Aorta (tissue), 5 donors: ENCODE data around the gene NT5DC1. TPM values are rescaled to one million over a fixed set of nuclear protein-coding genes. Genes with fewer than 3 reads are reported as not detected.

ENCODE experiments used
- ATAC-seq: fragments of 200-7000 bp; cut with Tn5 transposase; one replicate; pipeline ENCODE4 v1.9.1; 2022; ENCODE audit warnings: moderate library complexity; ENCODE audit not compliant: low FRiP score
- DNase-seq, 2 donors: peaks; one replicate each; pipeline ENCODE4 v3.0.0-alpha.2; 2020
- H3K27ac ChIP-seq, 2 donors: one replicate each; pipeline ENCODE4 v1.5.1; 2013; ENCODE audit warnings: low read length in 2 of 2, mild to moderate bottlenecking in 2 of 2, moderate library complexity in 2 of 2, control low read depth in 1 of 2, inconsistent platforms in 1 of 2, low read depth in 1 of 2
- H3K27me3 ChIP-seq, 2 donors: one replicate each; pipeline ENCODE4 v1.6.1; 2013; ENCODE audit warnings: control low read depth in 1 of 2, low read length in 1 of 2, mild to moderate bottlenecking in 1 of 2, moderate library complexity in 1 of 2; ENCODE audit not compliant: insufficient read depth in 2 of 2, control insufficient read depth in 1 of 2
- H3K36me3 ChIP-seq, 2 donors: one replicate each; pipeline ENCODE4 v1.6.1; 2013; ENCODE audit warnings: control low read depth in 1 of 2, low read length in 1 of 2, mild to moderate bottlenecking in 1 of 2; ENCODE audit not compliant: insufficient read depth in 2 of 2, control insufficient read depth in 1 of 2
- H3K4me1 ChIP-seq, 2 donors: one replicate each; pipeline ENCODE4 v1.6.1; 2013; ENCODE audit warnings: low read length in 2 of 2, control low read depth in 1 of 2, mild to moderate bottlenecking in 1 of 2, moderate library complexity in 1 of 2; ENCODE audit not compliant: insufficient read depth in 2 of 2, control insufficient read depth in 1 of 2
- H3K4me3 ChIP-seq, 2 donors: one replicate each; pipeline ENCODE4 v1.5.1; 2013; ENCODE audit warnings: low read length in 2 of 2, control low read depth in 1 of 2, mild to moderate bottlenecking in 1 of 2
- H3K9me3 ChIP-seq: one replicate; pipeline ENCODE4 v1.6.1; 2013; ENCODE audit warnings: mild to moderate bottlenecking, low read length; ENCODE audit not compliant: control insufficient read depth
- WGBS, 2 donors: extraction: QIAGEN DNeasy Blood & Tissue Kit; methylation state at CpG; one replicate each; pipeline ENCODE4 v1.1.7; 2013; 5-methylcytosine and 5-hydroxymethylcytosine counted together
- intact Hi-C, 2 donors: fragments of 100-400 bp; cut with DNase I; formaldehyde crosslinking; loops; one replicate each; pipeline versions ENCODE4 v1.14.2 to v1.15.0; 2022
- polyA plus RNA-seq, 2 donors: library from polyadenylated mRNA; stranded (reverse); fragments of 200-250 nt; gene quantifications; one replicate each; pipeline ENCODE4 v1.2.3, GENCODE V29; 2013
- total RNA-seq, 2 donors: library from RNA; stranded (reverse); fragmentation: NEBNext Ultra II Directional; extraction: Animal tissue kit (Norgen Biotek cat#: 25700); gene quantifications; one replicate each; pipeline ENCODE4 v1.2.1, GENCODE V29; 2021
- donor health status: healthy with polysubstance abuse.
- donor health status: Bipolar disorder and iron deficiency.
- donor health status: DM: no; HTN: no; CAD: no.
- donor health status: DM: no; HTN: no; CAD: no.
- donor health status: DM: yes; HTN: yes; CAD: no.

The NT5DC1 gene
- total and polyA plus RNA-seq, 4 donors: 17.0 to 47.5 (median 38.0) TPM

DNA sequence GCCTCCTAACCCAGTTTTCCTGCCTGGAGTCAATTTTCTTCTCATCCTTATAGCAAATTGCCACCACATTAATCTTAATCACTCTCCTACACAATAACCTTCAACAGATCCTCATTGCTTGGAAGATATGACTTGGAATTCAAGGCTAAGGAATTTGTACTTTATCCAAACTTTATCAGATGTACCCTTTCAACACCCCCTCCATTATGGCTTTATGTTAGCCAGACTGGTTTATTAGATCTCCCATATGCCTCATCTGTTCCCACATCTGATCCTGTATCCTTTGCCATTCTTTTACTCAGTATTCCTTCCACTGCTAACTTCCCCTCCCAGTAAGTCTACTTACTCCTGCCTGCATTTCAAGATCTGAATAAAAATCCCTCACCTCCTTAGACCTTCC, 36.0 kb upstream of the NT5DC1 start:
- intact Hi-C loops: loop anchor here (5.0 kb wide), 2 partner anchors 47 to 52 kb away; no protein-coding TSS in a partner anchor
- H3K4me1 ChIP-seq: peaks cover 1 to 3% of the 10 kb centered on the region in 2 donors
- DNase-seq (no peak), ATAC-seq (no peak)
- no peaks in the 10 kb centered on the region for H3K36me3 ChIP-seq
- no peaks in the 10 kb centered on the region for H3K27me3 ChIP-seq
- H3K4me3 ChIP-seq: no peak overlapping the region
- no peaks in the 10 kb centered on the region for H3K9me3 ChIP-seq
- no peak overlapping the region for H3K27ac ChIP-seq

GRCh38 chr6:116066789-116067188, 33.9 kb upstream of the NT5DC1 start:
- ATAC-seq (no peak), DNase-seq (no peak)
- H3K27ac ChIP-seq: no peak overlapping the region
- H3K9me3 ChIP-seq: no peaks in the 10 kb centered on the region
- intact Hi-C loops: no loop called here
- peaks cover 1 to 8% of the 10 kb centered on the region in 2 donors for H3K4me1 ChIP-seq
- H3K27me3 ChIP-seq: no peaks in the 10 kb centered on the region
- no peak overlapping the region for H3K4me3 ChIP-seq
- no peaks in the 10 kb centered on the region for H3K36me3 ChIP-seq
- 89 to 96% methylated on average over 2 of the region's 2 CpGs for WGBS, 2 donors

- peak overlapping the region in 1 of 2 donors; percentile 19 for H3K27ac ChIP-seq
- H3K36me3 ChIP-seq: no peaks in the 10 kb centered on the region
- no peak for ATAC-seq
- DNase-seq: no peak
- peaks cover 3 to 17% of the 10 kb centered on the region in 2 donors for H3K4me1 ChIP-seq
- 46 to 61% methylated on average over 1 of the region's 1 CpG for WGBS, 2 donors
- no peaks in the 10 kb centered on the region for H3K27me3 ChIP-seq
- intact Hi-C loops: no loop called here
- no peak overlapping the region for H3K4me3 ChIP-seq
- H3K9me3 ChIP-seq: no peaks in the 10 kb centered on the region
Measured at GRCh38 chr6:116070101-116070500, 30.6 kb upstream of the NT5DC1 start.

- Histone ChIP-seq H3K4me3 (no peak overlapping the region), H3K27me3 (no peaks in the 10 kb centered on the region), H3K36me3 (no peaks in the 10 kb centered on the region), H3K9me3 (no peaks in the 10 kb centered on the region), H3K27ac (peak overlapping the region in 1 of 2 donors; percentile 67), H3K4me1 (peaks cover 3 to 17% of the 10 kb centered on the region in 2 donors)
- intact Hi-C loops: no loop called here
- 47 to 49% methylated on average over 2 of the region's 2 CpGs for WGBS, 2 donors
- no peak for DNase-seq
- ATAC-seq: no peak
Measured at GRCh38 chr6:116070616-116071389, 29.9 kb upstream of the NT5DC1 start.

GRCh38 chr6:116072368-116072767, 28.3 kb upstream of the NT5DC1 start:
- DNase-seq (no peak), ATAC-seq (no peak)
- Histone ChIP-seq H3K36me3 (no peaks in the 10 kb centered on the region), H3K4me3 (no peak overlapping the region), H3K9me3 (no peaks in the 10 kb centered on the region), H3K27me3 (no peaks in the 10 kb centered on the region), H3K4me1 (peaks cover 3 to 17% of the 10 kb centered on the region in 2 donors), H3K27ac (no peak overlapping the region)
- intact Hi-C loops: no loop called here
- WGBS, 2 donors: 55 to 65% methylated on average over 1 of the region's 1 CpG

DNA sequence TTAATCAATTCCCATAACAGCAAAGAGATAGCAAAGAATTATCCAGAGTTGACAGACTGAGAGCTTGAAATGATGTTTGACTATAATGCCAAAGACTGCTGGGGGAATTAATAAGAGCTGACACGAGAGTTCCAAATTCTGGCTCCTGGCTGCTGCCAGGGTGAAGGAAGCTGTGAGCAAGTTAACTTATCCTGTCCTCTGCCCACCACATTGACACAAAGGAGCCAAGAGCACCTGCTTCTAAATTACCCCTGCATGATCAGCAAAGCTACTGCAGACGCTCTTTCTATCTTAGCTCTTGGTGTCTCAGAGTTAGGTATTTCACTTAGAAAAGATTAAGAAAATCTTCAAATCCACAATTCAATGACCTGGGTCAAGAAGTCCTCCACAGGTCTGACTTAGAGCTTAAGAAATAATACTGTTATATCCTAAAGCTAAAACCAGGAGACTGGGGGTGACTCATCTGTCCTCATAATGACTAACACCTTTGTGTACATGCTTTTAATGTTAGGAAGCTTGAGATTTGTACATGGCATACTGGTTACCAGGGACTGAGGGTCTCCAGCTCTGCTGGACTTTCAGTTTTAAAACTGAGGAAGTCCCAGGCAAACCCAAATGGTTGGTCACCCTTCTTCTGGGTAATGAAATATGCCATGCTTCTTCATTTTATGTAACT, 26.8 kb upstream of the NT5DC1 start:
- no peak overlapping the region for H3K27ac ChIP-seq
- intact Hi-C loops: no loop called here
- H3K27me3 ChIP-seq: no peaks in the 10 kb centered on the region
- H3K4me1 ChIP-seq: peaks cover 3 to 17% of the 10 kb centered on the region in 2 donors
- H3K4me3 ChIP-seq: no peak overlapping the region
- no peak for DNase-seq
- no peaks in the 10 kb centered on the region for H3K9me3 ChIP-seq
- no peak for ATAC-seq
- H3K36me3 ChIP-seq: no peaks in the 10 kb centered on the region
- 43 to 56% methylated on average over 2 of the region's 2 CpGs for WGBS, 2 donors

DNA sequence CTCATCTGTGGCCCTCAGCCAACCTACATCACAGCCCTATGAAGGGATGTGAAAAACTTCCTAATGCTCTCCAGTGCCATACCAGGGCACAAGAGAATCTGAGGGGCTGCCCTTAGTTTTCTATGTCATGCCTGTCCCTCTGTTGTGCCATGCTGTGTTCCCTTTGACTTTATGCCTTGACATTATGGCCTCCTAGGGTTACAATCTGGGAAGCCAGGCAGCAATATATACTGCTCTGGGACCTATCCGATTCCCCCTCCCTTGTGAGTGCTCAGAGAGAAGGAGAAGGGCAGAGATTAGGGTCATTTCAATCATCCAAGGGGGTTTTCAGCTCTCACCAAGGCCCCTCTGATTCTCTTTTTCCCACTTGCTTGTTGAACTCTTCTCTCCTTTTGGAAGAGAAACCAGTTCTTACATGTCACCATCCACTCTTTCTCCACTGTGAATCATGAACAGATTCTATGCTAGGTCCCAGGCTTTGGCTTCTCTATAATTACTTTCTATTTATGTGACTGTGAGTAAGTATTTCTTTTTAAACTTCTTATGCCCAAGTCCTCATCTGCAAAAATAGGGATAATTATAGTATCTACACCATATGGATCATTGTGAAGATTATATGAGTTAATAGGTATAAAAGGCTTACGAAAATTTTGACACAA, 25.8 kb upstream of the NT5DC1 start:
- no peaks in the 10 kb centered on the region for H3K27me3 ChIP-seq
- peaks cover 1 to 17% of the 10 kb centered on the region in 2 donors for H3K4me1 ChIP-seq
- ATAC-seq: no peak
- H3K4me3 ChIP-seq: no peak overlapping the region
- intact Hi-C loops: no loop called here
- H3K36me3 ChIP-seq: no peaks in the 10 kb centered on the region
- WGBS, 2 donors: 92 to 99% methylated on average over 2 of the region's 2 CpGs
- no peaks in the 10 kb centered on the region for H3K9me3 ChIP-seq
- H3K27ac ChIP-seq: peak overlapping the region in 1 of 2 donors; percentile 51
- no peak for DNase-seq

DNA sequence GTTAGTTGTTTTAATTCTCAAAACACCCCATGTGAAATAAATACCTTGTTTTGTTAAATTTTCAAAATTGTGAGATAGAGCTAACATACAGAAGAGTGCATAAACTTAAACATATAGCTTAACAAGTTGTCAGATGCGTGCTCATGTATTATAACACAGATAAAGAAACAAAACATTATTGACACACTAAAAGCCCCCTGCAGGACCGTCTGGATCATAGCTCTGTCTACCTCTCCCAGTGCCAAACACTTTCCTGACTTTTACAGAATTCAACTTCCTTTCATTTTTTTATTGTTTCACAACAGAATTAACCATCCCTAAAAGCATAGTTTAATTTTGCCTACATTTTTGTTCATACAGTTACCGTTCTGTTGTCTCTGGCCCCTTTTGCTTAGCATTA, 22.1 kb upstream of the NT5DC1 start:
- 73 to 81% methylated on average over 3 of the region's 3 CpGs for whole genome bisulfite sequencing, 2 donors
- no peak for DNase-seq
- no peak for ATAC-seq

More for the DNA sequence above, 22.1 kb upstream of the NT5DC1 start:
- no peak overlapping the region for H3K27ac ChIP-seq
- H3K4me1 ChIP-seq: peaks cover 0 to 8% of the 10 kb centered on the region in 2 donors
- no peaks in the 10 kb centered on the region for H3K36me3 ChIP-seq
- no peaks in the 10 kb centered on the region for H3K27me3 ChIP-seq
- intact Hi-C loops: no loop called here
- no peak overlapping the region for H3K4me3 ChIP-seq
- no peaks in the 10 kb centered on the region for H3K9me3 ChIP-seq
